ENCODE results near the gene CCNQ.

The CCNQ gene

DNA sequence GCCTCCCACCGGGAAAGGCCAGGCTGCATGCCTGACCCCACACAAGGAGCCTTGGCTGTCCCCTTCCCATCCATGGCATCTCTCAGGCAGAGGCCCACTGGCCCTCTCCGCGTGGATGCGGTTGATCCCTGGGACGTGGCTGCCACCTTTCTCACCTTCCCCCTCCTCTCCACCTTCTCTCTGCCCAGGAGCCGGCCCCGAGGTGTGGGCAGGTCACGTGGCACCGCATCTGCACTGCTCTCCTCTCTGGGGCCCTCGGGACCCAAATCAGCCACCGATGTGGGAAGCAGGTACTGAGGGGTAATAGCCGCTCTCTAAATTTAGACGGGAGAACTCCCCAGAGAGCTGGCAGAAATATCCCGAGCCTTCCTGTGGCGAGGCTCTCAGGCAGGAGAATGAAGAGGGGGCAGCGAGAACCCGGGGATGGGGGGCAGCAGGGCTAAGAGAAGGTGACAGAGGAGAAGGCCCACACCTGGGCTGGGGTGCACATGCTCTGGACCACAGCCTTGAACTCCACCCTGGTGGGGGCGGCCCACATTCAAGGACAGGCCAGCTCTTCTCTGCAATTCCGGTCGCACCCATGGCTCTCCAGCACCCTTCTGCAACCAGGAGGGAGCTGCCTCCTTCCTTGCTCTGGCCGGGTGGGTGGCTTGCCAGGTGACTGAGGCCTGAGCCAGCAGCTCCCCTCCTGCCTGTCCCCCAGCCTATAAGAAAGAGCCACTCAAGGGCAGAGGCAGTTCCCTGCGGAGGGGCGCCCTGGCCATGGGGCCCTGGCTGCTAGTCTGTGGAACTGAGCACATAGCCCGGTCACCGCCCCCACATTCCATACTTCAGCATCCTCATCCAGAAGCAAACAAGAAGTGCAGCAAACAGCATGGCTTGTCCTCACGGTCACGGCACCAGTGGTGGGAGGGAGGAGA is 38.4 kb upstream of the CCNQ start:
- DNase-seq (ENCODE audit: low read depth, low spot score): no peak

GRCh38 chrX:153636716-153637115 is 37.8 kb upstream of the CCNQ start:
- no peak for DNase-seq (ENCODE audit: low read depth, low spot score)

GRCh38 chrX:153635788-153636668 is 37.1 kb upstream of the CCNQ start:
- peak; percentile 90 for DNase-seq (ENCODE audit: low read depth, low spot score)

DNA sequence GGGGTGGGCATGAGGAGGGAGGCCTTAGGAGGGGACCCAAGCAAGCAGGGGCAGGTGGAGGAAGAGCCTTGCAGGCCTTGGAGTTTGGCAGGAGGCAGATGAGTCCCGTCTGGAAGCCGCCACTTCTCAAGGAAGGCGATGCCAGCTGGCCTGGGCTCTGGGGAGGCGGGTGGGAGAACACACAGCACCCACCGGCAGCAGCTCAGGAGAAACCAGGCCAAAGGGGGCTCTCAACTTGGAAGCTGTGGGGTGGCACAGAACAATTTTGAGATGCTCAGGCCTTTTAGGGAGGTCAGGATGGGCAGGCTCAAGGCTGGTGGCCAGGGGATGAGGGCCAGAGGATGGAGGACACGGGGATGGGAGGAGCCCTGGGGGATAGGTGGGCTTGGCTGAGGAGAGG is 36.4 kb upstream of the CCNQ start:
- no peak for DNase-seq (ENCODE audit: low read depth, low spot score)

DNA sequence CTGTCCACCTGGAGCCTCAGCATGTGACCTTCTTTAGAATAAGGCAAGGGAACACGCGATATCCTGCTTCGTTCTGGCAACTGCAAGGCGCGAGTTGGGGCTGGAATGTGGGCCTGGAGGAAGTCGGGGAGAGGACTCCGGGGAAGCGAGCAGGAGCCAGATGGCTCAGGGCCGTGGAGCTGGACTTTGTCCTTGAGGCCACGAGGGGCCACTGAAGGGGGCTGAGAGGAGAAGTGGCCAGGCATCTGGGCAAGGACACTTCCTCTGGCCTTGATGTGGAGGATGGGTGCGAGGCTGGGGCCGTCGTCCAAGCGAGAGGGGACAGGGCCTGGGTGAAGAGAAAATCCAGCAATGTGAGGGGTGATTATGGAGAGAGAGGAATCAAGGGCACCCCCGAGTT is 35.9 kb upstream of the CCNQ start:
- DNase-seq (ENCODE audit: low read depth, low spot score): no peak

- DNase-seq (ENCODE audit: low read depth, low spot score): no peak
Observed at GRCh38 chrX:153634236-153634635, 35.3 kb upstream of the CCNQ start.

- no peak for DNase-seq (ENCODE audit: low read depth, low spot score)
Observed at GRCh38 chrX:153633607-153634180, 34.8 kb upstream of the CCNQ start.

GRCh38 chrX:153633048-153633447 is 34.1 kb upstream of the CCNQ start:
- DNase-seq (ENCODE audit: low read depth, low spot score): no peak

- DNase-seq (ENCODE audit: low read depth, low spot score): no peak
Observed at GRCh38 chrX:153632595-153632946, 33.6 kb upstream of the CCNQ start.

GRCh38 chrX:153631907-153632594 is 33.1 kb upstream of the CCNQ start:
- no peak for DNase-seq (ENCODE audit: low read depth, low spot score)

DNA sequence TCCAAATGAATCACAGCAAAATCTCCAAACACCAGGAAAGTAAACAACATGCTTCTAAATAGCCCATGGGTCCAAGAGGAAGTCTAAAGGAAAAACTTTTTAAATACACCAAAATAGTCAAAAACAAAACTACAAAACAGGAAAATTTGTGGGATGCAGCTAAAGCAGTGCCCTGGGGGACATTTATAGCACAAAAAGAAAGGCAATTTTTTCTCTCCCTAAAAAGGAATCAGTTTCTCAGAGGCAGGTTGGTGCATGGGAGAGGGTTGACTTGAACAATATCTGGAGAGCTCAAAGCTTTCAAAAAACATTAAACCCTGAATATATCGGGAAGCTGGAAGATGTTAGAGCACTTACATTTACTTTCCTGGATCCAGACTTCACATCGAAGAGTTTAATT is 32.4 kb upstream of the CCNQ start:
- no peak for DNase-seq (ENCODE audit: low read depth, low spot score)

GRCh38 chrX:153628665-153629064 is 29.7 kb upstream of the CCNQ start:
- no peak for DNase-seq (ENCODE audit: low read depth, low spot score)

GRCh38 chrX:153628129-153628528 is 29.2 kb upstream of the CCNQ start:
- DNase-seq (ENCODE audit: low read depth, low spot score): no peak

DNA sequence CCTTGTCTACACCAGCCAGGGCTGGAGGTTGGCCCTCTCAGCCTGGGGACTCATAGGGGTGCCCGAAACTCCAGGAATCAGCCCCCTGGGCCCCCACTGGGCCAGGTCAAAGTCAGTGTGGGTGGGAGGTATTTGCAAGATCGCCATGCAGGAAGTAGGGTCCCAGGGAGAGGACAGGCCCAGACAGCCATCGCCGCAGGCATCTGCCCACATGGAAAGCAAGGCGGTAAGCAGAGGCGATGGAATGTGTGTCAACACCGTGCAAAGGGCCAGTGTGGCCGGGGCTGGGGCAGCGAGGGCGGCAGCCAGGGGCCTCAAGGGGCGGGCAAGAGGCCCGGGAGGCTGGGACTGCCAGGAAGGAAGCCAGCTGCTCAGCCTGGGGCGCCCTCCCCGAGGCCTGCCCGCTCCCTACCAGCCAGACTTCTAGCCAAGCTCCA is 28.8 kb upstream of the CCNQ start:
- DNase-seq (ENCODE audit: low read depth, low spot score): peak; percentile 40

DNA sequence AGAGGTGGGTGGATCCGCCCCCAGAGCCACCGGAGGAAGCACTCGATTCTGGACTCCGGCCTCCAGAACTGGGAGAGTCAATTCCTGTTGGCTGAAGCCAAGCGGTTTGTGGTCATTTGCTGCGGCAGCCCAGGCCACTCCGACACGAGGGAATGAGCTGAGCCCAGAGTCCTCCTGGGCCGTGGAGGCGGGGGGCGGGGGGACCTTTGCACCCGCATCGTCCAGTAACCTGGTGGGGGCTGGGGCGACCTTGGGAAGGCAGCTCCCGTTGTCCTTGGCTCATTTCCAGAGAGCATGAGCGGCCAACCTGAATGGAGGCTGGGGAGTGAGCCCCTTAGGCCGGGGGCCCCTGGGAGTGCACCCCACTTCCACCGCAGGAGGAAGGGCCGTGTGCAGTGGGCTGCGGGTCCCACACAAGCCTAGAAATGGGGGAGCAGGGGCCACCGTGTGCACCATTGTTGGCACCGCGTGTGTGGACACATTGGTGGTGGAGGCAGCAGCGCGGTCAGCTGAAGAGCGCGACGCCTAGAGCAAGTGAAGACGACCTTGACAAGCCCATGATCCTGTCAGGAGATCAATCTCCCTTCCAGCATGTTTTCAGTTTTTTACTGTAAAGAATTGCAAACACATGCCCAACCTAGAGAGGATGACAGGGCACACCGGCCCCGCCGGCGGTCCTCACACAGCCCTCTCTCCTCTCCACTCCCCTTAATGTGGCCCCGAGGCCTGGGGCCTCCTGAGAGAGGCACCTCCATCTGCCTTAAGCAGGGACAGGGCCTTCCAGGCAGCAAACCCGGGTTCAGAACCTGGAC is 28.1 kb upstream of the CCNQ start:
- no peak for DNase-seq (ENCODE audit: low read depth, low spot score)

DNA sequence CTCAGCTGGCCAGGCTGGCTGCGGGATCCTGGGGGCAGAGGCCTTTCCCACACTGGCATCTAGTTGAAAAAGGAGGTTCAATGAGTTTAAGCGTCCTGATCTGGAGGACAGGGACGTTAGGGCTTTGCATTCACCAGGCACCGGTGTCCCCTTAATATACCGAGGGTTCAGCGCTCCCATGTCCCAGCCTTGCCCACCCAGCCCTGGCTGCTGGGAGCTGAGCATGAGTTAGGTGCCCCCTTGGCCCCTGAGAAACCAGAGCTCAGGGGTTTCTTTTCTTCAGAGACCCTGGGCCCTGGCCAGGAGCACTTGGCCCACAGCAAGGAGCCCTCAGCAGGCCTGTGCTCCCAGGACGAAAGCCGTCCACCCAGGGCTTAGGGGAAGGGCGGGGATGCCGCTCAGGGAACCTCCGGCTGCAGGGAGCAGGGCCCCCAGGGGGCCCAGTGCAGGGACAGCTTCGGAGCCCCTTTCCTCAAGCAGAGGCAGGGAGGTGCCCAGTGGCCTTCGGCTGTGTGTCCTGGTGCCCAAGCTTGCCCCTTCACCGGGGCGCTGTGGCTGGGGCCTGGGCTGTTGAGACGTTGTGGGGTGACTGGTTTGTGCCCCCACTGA is 27.2 kb upstream of the CCNQ start:
- DNase-seq (ENCODE audit: low read depth, low spot score): no peak

DNA sequence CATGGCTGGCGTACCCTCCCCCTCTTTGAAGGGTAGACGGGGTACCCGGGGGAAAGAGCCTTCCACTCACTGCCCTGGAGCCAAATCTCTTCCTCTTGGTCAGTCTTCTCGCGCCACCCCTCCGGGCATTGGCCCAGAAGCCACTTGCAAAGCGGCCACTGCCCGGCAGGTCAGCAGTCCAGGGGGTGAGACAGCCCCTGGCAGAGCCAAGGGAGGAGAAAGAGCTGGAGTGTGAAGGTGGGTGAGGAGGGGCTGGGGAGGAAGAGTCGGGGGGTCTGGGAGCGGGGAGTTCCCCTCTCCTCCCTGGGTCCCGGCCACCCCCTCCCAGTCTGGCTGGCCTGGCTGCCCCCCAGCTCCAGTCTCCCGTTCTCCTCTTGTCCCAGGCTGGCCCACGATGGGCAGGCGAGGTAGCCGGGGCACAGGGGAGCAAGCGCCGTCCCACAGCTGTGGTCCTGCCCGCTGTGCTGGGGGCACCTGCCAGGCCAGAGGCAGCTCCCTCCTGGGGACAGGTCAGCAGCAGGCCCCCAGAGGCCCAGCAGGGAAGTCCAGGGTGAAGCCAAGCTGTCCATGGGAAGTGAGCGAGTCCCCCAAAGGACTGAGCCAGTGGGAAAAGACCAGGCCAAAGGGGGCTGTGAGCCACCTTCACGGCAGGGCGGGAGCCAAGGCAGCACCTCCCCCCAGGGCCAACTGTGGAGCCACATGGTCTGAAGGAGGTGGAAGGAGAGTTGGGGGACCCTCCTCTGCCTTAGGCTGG is 26.5 kb upstream of the CCNQ start:
- DNase-seq (ENCODE audit: low read depth, low spot score): no peak

GRCh38 chrX:153624196-153625091 is 25.5 kb upstream of the CCNQ start:
- DNase-seq (ENCODE audit: low read depth, low spot score): no peak

Measured in ELF-1 (cell line).